ENCODE results near the gene NUAK2. TPM values are rescaled to one million over a fixed set of nuclear protein-coding genes. Genes with fewer than 3 reads are reported as not detected.

NUAK2 gene
- total and polyA plus RNA-seq, 2 donors (not counting 3 experiments of a cell fraction or from before 2014, with no cell fraction given): 1.8 to 2.5 TPM

DNA sequence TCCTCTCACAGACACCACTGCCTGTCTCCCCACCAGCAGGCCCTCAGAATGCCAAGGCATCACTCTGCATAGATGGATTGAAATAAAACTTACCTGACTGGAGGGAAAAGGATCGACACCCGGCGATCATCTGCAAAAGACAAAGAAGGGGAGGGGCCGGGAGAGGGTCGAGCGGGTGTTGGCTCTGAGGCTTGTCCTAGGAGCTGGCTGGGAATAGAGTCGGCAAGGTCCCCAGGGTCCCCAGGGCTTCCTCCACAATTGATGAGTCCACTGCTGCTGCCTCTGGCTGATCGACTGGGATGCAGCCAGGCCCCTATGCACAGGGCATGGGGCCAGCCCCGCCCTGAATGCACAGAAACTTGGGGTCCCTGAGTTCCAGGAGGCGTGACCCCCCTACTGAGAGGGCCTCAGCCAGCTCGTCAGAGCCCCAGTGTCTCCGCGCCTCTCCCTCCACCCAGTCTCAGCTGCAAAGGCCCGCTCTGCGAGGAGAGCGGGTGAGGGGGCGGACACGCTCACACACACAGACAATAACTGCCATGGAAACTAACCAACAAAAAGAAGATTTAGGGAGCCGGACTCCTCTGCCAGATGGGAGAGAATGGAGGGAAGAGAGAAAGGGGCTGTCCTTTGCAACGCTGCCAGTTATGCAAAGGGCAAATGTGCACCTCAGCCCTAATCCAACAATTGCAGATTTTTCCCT lies 35.0 kb upstream of the NUAK2 start, which contains the start of gene KLHDC8A:
Gene KLHDC8A, minus strand, starts transcription at position 483 of the 700 bp plus-strand sequence. CDS start 13,318 bp downstream, outside the sequence.
- H3K27ac ChIP-seq (ENCODE audit: insufficient read depth, low read depth, low read length): no peak within 1 kb of the TSS
- H3K27me3 ChIP-seq (ENCODE audit: control insufficient read depth in 2 of 2, insufficient read depth in 2 of 2, low read length in 2 of 2): peaks cover 18 to 31% of the 10 kb centered on the region in 2 experiments
- H4K20me1 ChIP-seq (replicated peaks; ENCODE audit: control insufficient read depth, extremely low read depth, insufficient read depth, low read length): no peaks in the 10 kb centered on the region
- no peak within 1 kb of the TSS for H2AFZ ChIP-seq (ENCODE audit: low read depth, low read length)
- DNase-seq (ENCODE audit: low read depth, low spot score) (no peak), FAIRE-seq (no peak)
- dilution Hi-C loops (cut with MboI; ENCODE audit: extremely low pct_ligation_motif_present, low sequenced_read_pairs) (no loop called here), intact Hi-C loops (cut with micrococcal nuclease) (no loop called here)
- ChIA-PET CTCF (interaction anchor here (1.0 to 4.7 kb wide), 4 partner anchors 84 to 168 kb away, joined by 3 to 71 read pairs (median 8); no protein-coding TSS in a partner anchor), POLR2A (no interaction called here)
- no peak within 1 kb of the TSS for H3K4me3 ChIP-seq (replicated peaks in 1 of 3; ENCODE audit: insufficient read depth in 1 of 3, low read depth in 1 of 3, low read length in 3 of 3)
- no peaks in the 10 kb centered on the region for H3K79me2 ChIP-seq (ENCODE audit: control insufficient read depth, insufficient read depth, low read length)
- BruUV-seq (replicated peaks): no TSS peak
- no peaks in the 10 kb centered on the region for H3K9me1 ChIP-seq (replicated peaks; ENCODE audit: control insufficient read depth, extremely low read depth, insufficient read depth, low read length)
- H3K36me3 ChIP-seq (ENCODE audit: control insufficient read depth in 2 of 2, extremely low read depth in 1 of 2, insufficient read depth in 2 of 2, low read length in 2 of 2): no peaks in the 10 kb centered on the region
- H3K4me1 ChIP-seq (ENCODE audit: control insufficient read depth, extremely low read depth, insufficient read depth, low read length): no peaks in the 10 kb centered on the region
- H3K4me2 ChIP-seq (ENCODE audit: insufficient read depth, low read length): no peak within 1 kb of the TSS
- no peaks in the 10 kb centered on the region for H3K9me3 ChIP-seq (replicated peaks; ENCODE audit: control insufficient read depth, insufficient read depth, low read length)
- no peak within 1 kb of the TSS for H3K9ac ChIP-seq (replicated peaks; ENCODE audit: extremely low read depth, insufficient read depth, low read length)
- TF ChIP-seq POLR2A (IDR thresholded peaks at IDR 0.05; ENCODE audit: low read depth, low read length) (no peak), JUN (IDR thresholded peaks at IDR 0.05; ENCODE audit: borderline replicate concordance, insufficient read depth, insufficient read length, low read depth) (no peak), POLR2AphosphoS5 (IDR thresholded peaks at IDR 0.05; ENCODE audit: insufficient read depth, low read depth, low read length) (no peak), FOS (IDR thresholded peaks at IDR 0.05; ENCODE audit: borderline replicate concordance, insufficient read depth, low read length) (no peak), EZH2 (IDR thresholded peaks at IDR 0.05; ENCODE audit: borderline replicate concordance, low read depth, low read length, severe bottlenecking) (no peak), MYC (IDR thresholded peaks at IDR 0.05; ENCODE audit: low read depth, low read length) (no peak), GATA2 (IDR thresholded peaks at IDR 0.05; ENCODE audit: insufficient read depth, insufficient read length, low read depth, low read length) (no peak)
- TF ChIP-seq, protein P1, sequence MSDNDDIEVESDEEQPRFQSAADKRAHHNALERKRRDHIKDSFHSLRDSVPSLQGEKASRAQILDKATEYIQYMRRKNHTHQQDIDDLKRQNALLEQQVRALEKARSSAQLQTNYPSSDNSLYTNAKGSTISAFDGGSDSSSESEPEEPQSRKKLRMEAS (IDR thresholded peaks at IDR 0.05; ENCODE audit: insufficient read depth, insufficient read length): no peak
- TF ChIP-seq, protein P2, sequence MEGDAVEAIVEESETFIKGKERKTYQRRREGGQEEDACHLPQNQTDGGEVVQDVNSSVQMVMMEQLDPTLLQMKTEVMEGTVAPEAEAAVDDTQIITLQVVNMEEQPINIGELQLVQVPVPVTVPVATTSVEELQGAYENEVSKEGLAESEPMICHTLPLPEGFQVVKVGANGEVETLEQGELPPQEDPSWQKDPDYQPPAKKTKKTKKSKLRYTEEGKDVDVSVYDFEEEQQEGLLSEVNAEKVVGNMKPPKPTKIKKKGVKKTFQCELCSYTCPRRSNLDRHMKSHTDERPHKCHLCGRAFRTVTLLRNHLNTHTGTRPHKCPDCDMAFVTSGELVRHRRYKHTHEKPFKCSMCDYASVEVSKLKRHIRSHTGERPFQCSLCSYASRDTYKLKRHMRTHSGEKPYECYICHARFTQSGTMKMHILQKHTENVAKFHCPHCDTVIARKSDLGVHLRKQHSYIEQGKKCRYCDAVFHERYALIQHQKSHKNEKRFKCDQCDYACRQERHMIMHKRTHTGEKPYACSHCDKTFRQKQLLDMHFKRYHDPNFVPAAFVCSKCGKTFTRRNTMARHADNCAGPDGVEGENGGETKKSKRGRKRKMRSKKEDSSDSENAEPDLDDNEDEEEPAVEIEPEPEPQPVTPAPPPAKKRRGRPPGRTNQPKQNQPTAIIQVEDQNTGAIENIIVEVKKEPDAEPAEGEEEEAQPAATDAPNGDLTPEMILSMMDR (IDR thresholded peaks at IDR 0.05; ENCODE audit: extremely low read depth in 1 of 2, insufficient read depth in 1 of 2, low read depth in 1 of 2, low read length in 2 of 2): no peak
